SJSA1 (cell line): ENCODE measurements around the gene DNM3. TPM values are rescaled to one million over a fixed set of nuclear protein-coding genes. Genes with fewer than 3 reads are reported as not detected.

Experiments
- DNase-seq, 2 experiments: peaks; one replicate each; pipeline ENCODE4 v3.0.0-alpha.2; 2015 to 2020; ENCODE audit warnings: low spot score in 2 of 2, low read depth in 1 of 2
- H3K27ac ChIP-seq: fragments of 250-450 bp; sonication (Bioruptor Pico); 2 replicates; pipeline ENCODE4 v1.5.1; 2020; ENCODE audit warnings: mild to moderate bottlenecking, moderate library complexity
- H3K27me3 ChIP-seq: fragments of 250-450 bp; sonication (Bioruptor Pico); replicated peaks from 2 replicates; pipeline ENCODE4 v1.5.1; 2020; ENCODE audit warnings: mild to moderate bottlenecking, moderate library complexity
- H3K36me3 ChIP-seq: fragments of 250-450 bp; sonication (Bioruptor Pico); 2 replicates; pipeline ENCODE4 v1.5.1; 2020; ENCODE audit warnings: mild to moderate bottlenecking
- H3K4me1 ChIP-seq: fragments of 250-450 bp; sonication (Bioruptor Pico); replicated peaks from 2 replicates; pipeline ENCODE4 v1.6.1; 2021; ENCODE audit warnings: mild to moderate bottlenecking
- H3K4me3 ChIP-seq: fragments of 250-450 bp; sonication (Bioruptor Pico); 2 replicates; pipeline ENCODE4 v1.5.1; 2020; ENCODE audit warnings: mild to moderate bottlenecking
- H3K9me3 ChIP-seq: fragments of 250-450 bp; sonication (Bioruptor Pico); replicated peaks from 2 replicates; pipeline ENCODE4 v1.5.1; 2020; ENCODE audit warnings: mild to moderate bottlenecking
- total RNA-seq: library from RNA; depleted of rRNA; stranded (reverse); fragments of >200 nt; shearing (Covaris generic); gene quantifications from 2 replicates; pipeline ENCODE4 v1.2.3, GENCODE V29; 2014

The DNM3 gene
- total RNA-seq, 1 experiment from 2014 or later: 1.7 TPM

GRCh38 chr1:172155766-172156165, 314.5 kb downstream of the DNM3 start:
- H3K27ac ChIP-seq: peak overlapping the region; percentile 90
- peaks cover 31% of the 10 kb centered on the region for H3K4me1 ChIP-seq
- no peaks in the 10 kb centered on the region for H3K36me3 ChIP-seq
- H3K4me3 ChIP-seq: no peak overlapping the region
- H3K9me3 ChIP-seq: no peaks in the 10 kb centered on the region
- DNase-seq: no peak
- H3K27me3 ChIP-seq: no peaks in the 10 kb centered on the region

GRCh38 chr1:172162236-172162635, 320.9 kb downstream of the DNM3 start:
- Histone ChIP-seq H3K4me1 (peaks cover 36% of the 10 kb centered on the region), H3K4me3 (no peak overlapping the region), H3K27me3 (no peaks in the 10 kb centered on the region), H3K27ac (no peak overlapping the region), H3K9me3 (no peaks in the 10 kb centered on the region), H3K36me3 (no peaks in the 10 kb centered on the region)
- no peak for DNase-seq

GRCh38 chr1:172163498-172164215, 322.4 kb downstream of the DNM3 start:
- Histone ChIP-seq H3K4me3 (no peak overlapping the region), H3K36me3 (no peaks in the 10 kb centered on the region), H3K27ac (peak overlapping the region; percentile 68), H3K27me3 (no peaks in the 10 kb centered on the region), H3K9me3 (no peaks in the 10 kb centered on the region), H3K4me1 (peaks cover 40% of the 10 kb centered on the region)
- DNase-seq: peak in 1 of 2 experiments; percentile 70

- Histone ChIP-seq H3K4me3 (no peak overlapping the region), H3K9me3 (no peaks in the 10 kb centered on the region), H3K27ac (no peak overlapping the region), H3K4me1 (peaks cover 39% of the 10 kb centered on the region), H3K36me3 (no peaks in the 10 kb centered on the region), H3K27me3 (no peaks in the 10 kb centered on the region)
- DNase-seq: no peak
These were observed 324.1 kb downstream of the DNM3 start for GRCh38 chr1:172165403-172165802.

GRCh38 chr1:172167796-172168596, 326.7 kb downstream of the DNM3 start:
- H3K4me1 ChIP-seq: peaks cover 24% of the 10 kb centered on the region
- no peak for DNase-seq
- no peak overlapping the region for H3K27ac ChIP-seq

GRCh38 chr1:172168597-172168872, 327.2 kb downstream of the DNM3 start:
- no peak for DNase-seq

More at GRCh38 chr1:172167796-172168596, 326.7 kb downstream of the DNM3 start:
- no peaks in the 10 kb centered on the region for H3K9me3 ChIP-seq
- no peaks in the 10 kb centered on the region for H3K36me3 ChIP-seq
- no peaks in the 10 kb centered on the region for H3K27me3 ChIP-seq
- no peak overlapping the region for H3K4me3 ChIP-seq

GRCh38 chr1:172169836-172170235, 328.5 kb downstream of the DNM3 start:
- H3K36me3 ChIP-seq: no peaks in the 10 kb centered on the region
- H3K4me1 ChIP-seq: peaks cover 5% of the 10 kb centered on the region
- no peak overlapping the region for H3K27ac ChIP-seq
- no peak for DNase-seq
- no peaks in the 10 kb centered on the region for H3K9me3 ChIP-seq
- H3K4me3 ChIP-seq: no peak overlapping the region
- H3K27me3 ChIP-seq: no peaks in the 10 kb centered on the region

More at GRCh38 chr1:172168597-172168872, 327.2 kb downstream of the DNM3 start:
- Histone ChIP-seq H3K36me3 (no peaks in the 10 kb centered on the region), H3K4me1 (peaks cover 18% of the 10 kb centered on the region), H3K4me3 (no peak overlapping the region), H3K9me3 (no peaks in the 10 kb centered on the region), H3K27ac (no peak overlapping the region), H3K27me3 (no peaks in the 10 kb centered on the region)

- no peak for DNase-seq
- H3K27ac ChIP-seq: no peak overlapping the region
- H3K4me1 ChIP-seq: peaks cover 4% of the 10 kb centered on the region; the same call in 1 of the 2 replicates
- no peak overlapping the region for H3K4me3 ChIP-seq
- H3K36me3 ChIP-seq: no peaks in the 10 kb centered on the region
- no peaks in the 10 kb centered on the region for H3K9me3 ChIP-seq
- no peaks in the 10 kb centered on the region for H3K27me3 ChIP-seq
These were observed 331.1 kb downstream of the DNM3 start for GRCh38 chr1:172172352-172172831.

- Histone ChIP-seq H3K9me3 (no peaks in the 10 kb centered on the region), H3K36me3 (no peaks in the 10 kb centered on the region), H3K27me3 (no peaks in the 10 kb centered on the region), H3K27ac (no peak overlapping the region), H3K4me1 (peaks cover 8% of the 10 kb centered on the region), H3K4me3 (no peak overlapping the region)
- DNase-seq: no peak
These were observed 334.9 kb downstream of the DNM3 start for GRCh38 chr1:172176206-172176605.

GRCh38 chr1:172177849-172178248, 336.6 kb downstream of the DNM3 start:
- H3K4me1 ChIP-seq: peaks cover 19% of the 10 kb centered on the region
- no peak overlapping the region for H3K27ac ChIP-seq
- no peak for DNase-seq
- no peaks in the 10 kb centered on the region for H3K9me3 ChIP-seq
- H3K27me3 ChIP-seq: no peaks in the 10 kb centered on the region
- no peak overlapping the region for H3K4me3 ChIP-seq
- H3K36me3 ChIP-seq: no peaks in the 10 kb centered on the region

GRCh38 chr1:172178886-172179285, 337.6 kb downstream of the DNM3 start:
- no peak for DNase-seq
- no peaks in the 10 kb centered on the region for H3K36me3 ChIP-seq
- H3K27me3 ChIP-seq: no peaks in the 10 kb centered on the region
- no peaks in the 10 kb centered on the region for H3K9me3 ChIP-seq
- peaks cover 21% of the 10 kb centered on the region for H3K4me1 ChIP-seq
- no peak overlapping the region for H3K4me3 ChIP-seq
- H3K27ac ChIP-seq: no peak overlapping the region

- no peaks in the 10 kb centered on the region for H3K27me3 ChIP-seq
- no peak for DNase-seq
- H3K4me3 ChIP-seq: no peak overlapping the region
- H3K4me1 ChIP-seq: peaks cover 31% of the 10 kb centered on the region
- H3K36me3 ChIP-seq: no peaks in the 10 kb centered on the region
- H3K27ac ChIP-seq: no peak overlapping the region
- no peaks in the 10 kb centered on the region for H3K9me3 ChIP-seq
These were observed 338.6 kb downstream of the DNM3 start for GRCh38 chr1:172179918-172180317.

- peaks cover 39% of the 10 kb centered on the region for H3K4me1 ChIP-seq
- peak overlapping the region; percentile 17 for H3K4me3 ChIP-seq
- H3K27me3 ChIP-seq: no peaks in the 10 kb centered on the region
- no peaks in the 10 kb centered on the region for H3K36me3 ChIP-seq
- H3K27ac ChIP-seq: peak overlapping the region; percentile 79
- peak; percentile 49 to 67 for DNase-seq
- no peaks in the 10 kb centered on the region for H3K9me3 ChIP-seq
These were observed 339.4 kb downstream of the DNM3 start for GRCh38 chr1:172180501-172181285.
